ENCODE results near the gene AKNA. TPM values are rescaled to one million over a fixed set of nuclear protein-coding genes. Genes with fewer than 3 reads are reported as not detected.

The AKNA gene
- total and polyA plus RNA-seq, 2 of the 8 experiments (the other 6 are each of a cell fraction or from before 2014, with no cell fraction given): 21.0 to 27.4 TPM

- Histone ChIP-seq H2AK5ac (ENCODE audit: low read depth, low read length) (no peak overlapping the region), H3K14ac (ENCODE audit: insufficient read length) (no peak overlapping the region), H3K4me2 (ENCODE audit: insufficient read depth in 1 of 2, low read depth in 2 of 2, low read length in 2 of 2) (no peak overlapping the region), H3K18ac (ENCODE audit: extremely low read depth, low read length) (no peak overlapping the region), H2AFZ (ENCODE audit: low read length) (no peak overlapping the region), H4K5ac (ENCODE audit: insufficient read length, low read depth, low read length) (no peak overlapping the region), H3K79me1 (ENCODE audit: low read depth, low read length) (no peaks in the 10 kb centered on the region), H2BK5ac (ENCODE audit: low read depth, low read length) (no peak overlapping the region), H3K4me1 (replicated peaks in 1 of 4; ENCODE audit: control insufficient read depth in 3 of 4, insufficient read depth in 4 of 4, low read length in 3 of 4) (no peaks in the 10 kb centered on the region), H3K23me2 (ENCODE audit: low read depth, low read length) (no peaks in the 10 kb centered on the region), H3K23ac (ENCODE audit: insufficient read length) (no peak overlapping the region), H2BK15ac (ENCODE audit: low read length) (no peak overlapping the region), H2BK20ac (ENCODE audit: low read length) (no peak overlapping the region), H3K56ac (replicated peaks; ENCODE audit: insufficient read length, low read depth, low read length) (no peak overlapping the region), H3K9me3 (ENCODE audit: insufficient read depth in 2 of 2, low read depth in 1 of 2, low read length in 1 of 2) (no peaks in the 10 kb centered on the region), H3K27me3 (replicated peaks in 1 of 4; ENCODE audit: control insufficient read depth in 3 of 4, extremely low read depth in 1 of 4, insufficient read depth in 3 of 4, low read length in 3 of 4) (no peaks in the 10 kb centered on the region), H4K91ac (replicated peaks; ENCODE audit: insufficient read length, low read length) (no peak overlapping the region), H3K36me3 (ENCODE audit: control insufficient read depth in 2 of 4, insufficient read depth in 4 of 4, low read length in 3 of 4) (peaks cover 14 to 57% (median 47%) of the 10 kb centered on the region in 4 experiments), H2BK12ac (ENCODE audit: low read depth, low read length) (no peak overlapping the region), H3K9ac (replicated peaks in 1 of 4; ENCODE audit: extremely low read depth in 1 of 4, low read depth in 3 of 4, low read length in 3 of 4) (no peak overlapping the region), H4K20me1 (replicated peaks in 1 of 2; ENCODE audit: control insufficient read depth in 1 of 2, insufficient read depth in 2 of 2, low read length in 2 of 2) (peaks cover 0 to 5% of the 10 kb centered on the region in 2 experiments), H3K27ac (ENCODE audit: low read depth, low read length) (no peak overlapping the region), H2BK120ac (replicated peaks; ENCODE audit: low read depth, low read length) (no peak overlapping the region), H3K4ac (replicated peaks; ENCODE audit: insufficient read length, low read depth, low read length) (no peak overlapping the region), H3K4me3 (ENCODE audit: extremely low read depth in 1 of 4, insufficient read depth in 2 of 4, low read depth in 3 of 4, low read length in 4 of 4) (no peak overlapping the region), H3K79me2 (ENCODE audit: control insufficient read depth in 1 of 2, insufficient read depth in 2 of 2, low read length in 2 of 2) (no peaks in the 10 kb centered on the region), H4K8ac (ENCODE audit: extremely low read depth, insufficient read depth, low read length) (no peak overlapping the region)
- ChIA-PET POLR2A (ENCODE audit: partially characterized antibody) (interaction anchor here (1.0 to 1.5 kb wide), 4 partner anchors 13 to 33 kb away, joined by 3 to 4 read pairs (median 4); partner anchors contain the start of gene AKNA), CTCF (ENCODE audit: partially characterized antibody) (interaction anchor here (0.5 to 1.7 kb wide), 3 partner anchors 23 to 54 kb away, joined by 3 to 5 read pairs (median 4); no protein-coding TSS in a partner anchor)
- FAIRE-seq (no peak), DNase-seq (ENCODE audit: low read depth in 1 of 2, low spot score in 2 of 2) (no peak)
- 88% methylated on average over 12 of the region's 12 CpGs; no CpG with 5 or more reads in 1 of the 2 experiments for WGBS, 2 experiments (ENCODE audit: extremely low coverage in 1 of 2, insufficient coverage in 1 of 2, insufficient read length in 1 of 2, insufficient replicate concordance in 2 of 2, low coverage in 1 of 2, low lambda C conversion rate in 2 of 2, missing lambda C conversion rate in 1 of 2)
- TF ChIP-seq, protein P1, sequence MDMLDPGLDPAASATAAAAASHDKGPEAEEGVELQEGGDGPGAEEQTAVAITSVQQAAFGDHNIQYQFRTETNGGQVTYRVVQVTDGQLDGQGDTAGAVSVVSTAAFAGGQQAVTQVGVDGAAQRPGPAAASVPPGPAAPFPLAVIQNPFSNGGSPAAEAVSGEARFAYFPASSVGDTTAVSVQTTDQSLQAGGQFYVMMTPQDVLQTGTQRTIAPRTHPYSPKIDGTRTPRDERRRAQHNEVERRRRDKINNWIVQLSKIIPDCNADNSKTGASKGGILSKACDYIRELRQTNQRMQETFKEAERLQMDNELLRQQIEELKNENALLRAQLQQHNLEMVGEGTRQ (IDR thresholded peaks at IDR 0.05; ENCODE audit: low read length): no peak
- TF ChIP-seq CTCF (IDR thresholded peaks at IDR 0.05; ENCODE audit: control extremely low read depth in 1 of 3, insufficient read depth in 1 of 3, low read depth in 1 of 3, low read length in 3 of 3) (no peak), JUND (IDR thresholded peaks at IDR 0.05; ENCODE audit: low read length) (no peak), SRF (IDR thresholded peaks at IDR 0.05; ENCODE audit: low read depth, low read length) (no peak), SUZ12 (IDR thresholded peaks at IDR 0.05; ENCODE audit: low read length) (no peak), RFX5 (IDR thresholded peaks at IDR 0.05; ENCODE audit: borderline replicate concordance, low read depth, low read length) (no peak), POU5F1 (IDR thresholded peaks at IDR 0.05; ENCODE audit: low read depth, low read length) (no peak), CBX5 (IDR thresholded peaks at IDR 0.05; ENCODE audit: low read depth, low read length) (no peak), HDAC2 (IDR thresholded peaks at IDR 0.05; ENCODE audit: borderline replicate concordance in 1 of 2, low read depth in 2 of 2, low read length in 2 of 2) (no peak), RBBP5 (IDR thresholded peaks at IDR 0.05; ENCODE audit: borderline replicate concordance, low read depth, low read length) (no peak)
These were observed 25.4 kb downstream of the AKNA start for GRCh38 chr9:114362394-114362793.
